Islet of Langerhans (tissue), 1 donor: Measurements from ENCODE around the gene MRGPRX2.

Experiments
- FAIRE-seq: peaks from one replicate; lab custom pipeline; 2011; peaks lifted over from hg19 to GRCh38; lab: Jason Lieb, UNC

Gene MRGPRX2

GRCh38 chr11:19073454-19074415 is 13.2 kb upstream of the MRGPRX2 start:
- no peak for FAIRE-seq

GRCh38 chr11:19072464-19072863 is 11.9 kb upstream of the MRGPRX2 start:
- no peak for FAIRE-seq

- peak; percentile 76 for FAIRE-seq
Measured at GRCh38 chr11:19071255-19071654, 10.7 kb upstream of the MRGPRX2 start.

GRCh38 chr11:19059833-19060232 is 684 bp downstream of the MRGPRX2 start:
- FAIRE-seq: no peak

- no peak for FAIRE-seq
Measured at GRCh38 chr11:19055905-19056304, 4.6 kb downstream of the MRGPRX2 start.

- no peak for FAIRE-seq
Measured at GRCh38 chr11:19055016-19055415, 5.5 kb downstream of the MRGPRX2 start.

- FAIRE-seq: no peak
Measured at GRCh38 chr11:19053909-19054308, 6.6 kb downstream of the MRGPRX2 start.

- no peak for FAIRE-seq
Measured at GRCh38 chr11:19050281-19050680, 10.2 kb downstream of the MRGPRX2 start.

GRCh38 chr11:19049351-19049750 is 11.2 kb downstream of the MRGPRX2 start:
- FAIRE-seq: no peak

GRCh38 chr11:19040051-19040450 is 20.5 kb downstream of the MRGPRX2 start:
- FAIRE-seq: no peak

GRCh38 chr11:19039409-19039808 is 21.1 kb downstream of the MRGPRX2 start:
- no peak for FAIRE-seq

- FAIRE-seq: no peak
Measured at GRCh38 chr11:19032990-19033389, 27.5 kb downstream of the MRGPRX2 start.

- FAIRE-seq: no peak
Measured at GRCh38 chr11:19027829-19028595, 32.5 kb downstream of the MRGPRX2 start.

GRCh38 chr11:19026862-19027261 is 33.7 kb downstream of the MRGPRX2 start:
- FAIRE-seq: no peak

GRCh38 chr11:19025481-19026406 is 34.8 kb downstream of the MRGPRX2 start:
- no peak for FAIRE-seq

- no peak for FAIRE-seq
Measured at GRCh38 chr11:19020831-19021230, 39.7 kb downstream of the MRGPRX2 start.

GRCh38 chr11:19018901-19019300 is 41.6 kb downstream of the MRGPRX2 start:
- FAIRE-seq: no peak

GRCh38 chr11:19013181-19013857 is 47.2 kb downstream of the MRGPRX2 start:
- FAIRE-seq: no peak

- FAIRE-seq: no peak
Measured at GRCh38 chr11:19012636-19013035, 47.9 kb downstream of the MRGPRX2 start.
